T-cell (primary cell): Measurements from ENCODE around the gene NTM. TPM values are rescaled to one million over a fixed set of nuclear protein-coding genes. Genes with fewer than 3 reads are reported as not detected.

Source experiments
- ATAC-seq, 4 experiments: fragments of 200-7000 bp in 3 of 4; fragments of 150-1000 bp in 1 of 4; cut with Tn5 transposase; replicated peaks in 1 of 4; 1 replicate in 3 of 4; 2 replicates in 1 of 4; pipeline ENCODE4 v1.10.0; 2021; ENCODE audit warnings: moderate library complexity in 3 of 4, mild to moderate bottlenecking in 2 of 4, moderate number of reproducible peaks in 1 of 4
- CTCF ChIA-PET, 2 donors: fragments of 300-600 bp; sonication (Branson Sonifier 250); formaldehyde crosslinking; loops; one replicate each; lab custom pipeline; 2022; ENCODE audit warnings: antibody characterized with exemption in 2 of 2; lab: Charles Lee
- POLR2A ChIA-PET, 2 donors: fragments of 300-600 bp; sonication (Branson Sonifier 250); formaldehyde crosslinking; loops; one replicate each; lab custom pipeline; 2022; ENCODE audit warnings: antibody characterized with exemption in 2 of 2; lab: Charles Lee
- DNase-seq, 35 experiments: peaks; one replicate each; pipeline versions ENCODE4 v3.0.0 to v3.0.0-alpha.2; 2013 to 2023
- H3K27ac ChIP-seq: one replicate; pipeline ENCODE4 v1.5.1; 2013; ENCODE audit warnings: low read length
- H3K27me3 ChIP-seq, 2 experiments: replicated peaks in 1 of 2; 1 replicate in 1 of 2; 2 replicates in 1 of 2; pipeline versions ENCODE4 v1.6.1 to v1.7.0; 2013; ENCODE audit warnings: low read length in 1 of 2, mixed read lengths in 1 of 2; ENCODE audit not compliant: control insufficient read depth in 2 of 2, insufficient read depth in 2 of 2; ENCODE audit errors: extremely low read depth in 1 of 2
- H3K36me3 ChIP-seq, 2 donors: 1 replicate in 1 of 2; 2 replicates in 1 of 2; pipeline versions ENCODE4 v1.6.1 to v1.7.0; 2013; ENCODE audit warnings: low read length in 1 of 2; ENCODE audit not compliant: control insufficient read depth in 2 of 2, insufficient read depth in 1 of 2; ENCODE audit errors: extremely low read depth in 1 of 2
- H3K4me1 ChIP-seq, 2 experiments: 1 replicate in 1 of 2; 2 replicates in 1 of 2; pipeline versions ENCODE4 v1.6.1 to v1.7.0; 2013; ENCODE audit warnings: low read length in 2 of 2, mixed read lengths in 1 of 2; ENCODE audit not compliant: insufficient read depth in 2 of 2, control insufficient read depth in 1 of 2; ENCODE audit errors: extremely low read depth in 1 of 2
- H3K4me3 ChIP-seq, 2 donors: 1 replicate in 1 of 2; 2 replicates in 1 of 2; pipeline versions ENCODE4 v1.5.1 to v1.7.0; 2013; ENCODE audit warnings: mild to moderate bottlenecking in 2 of 2, low read length in 1 of 2, moderate library complexity in 1 of 2; ENCODE audit not compliant: control insufficient read depth in 1 of 2; ENCODE audit errors: extremely low read depth in 1 of 2
- H3K9me3 ChIP-seq: 2 replicates; pipeline ENCODE4 v1.7.0; 2013
- H3K27ac Mint-ChIP-seq, 2 donors: one replicate each; pipeline ENCODE4 v1.8.0; 2020 to 2021; ENCODE audit warnings: mild to moderate bottlenecking in 2 of 2, mixed read lengths in 2 of 2
- H3K27me3 Mint-ChIP-seq, 2 donors: one replicate each; pipeline ENCODE4 v1.8.0; 2021 to 2022; ENCODE audit warnings: mixed read lengths in 2 of 2
- H3K36me3 Mint-ChIP-seq: one replicate; pipeline ENCODE4 v1.8.0; 2021; ENCODE audit warnings: mixed read lengths
- H3K4me1 Mint-ChIP-seq, 3 donors: one replicate each; pipeline ENCODE4 v1.8.0; 2020 to 2022; ENCODE audit warnings: mixed read lengths in 3 of 3, mild to moderate bottlenecking in 1 of 3
- H3K4me3 Mint-ChIP-seq, 3 donors: one replicate each; pipeline ENCODE4 v1.8.0; 2020 to 2022; ENCODE audit warnings: mild to moderate bottlenecking in 3 of 3, mixed read lengths in 3 of 3, moderate library complexity in 3 of 3
- H3K9me3 Mint-ChIP-seq, 3 donors: one replicate each; pipeline ENCODE4 v1.8.0; 2020 to 2022; ENCODE audit warnings: mixed read lengths in 3 of 3
- WGBS: methylation state at CpG from one replicate; pipeline ENCODE4 v1.1.5; 2013; ENCODE audit warnings: missing lambda C conversion rate; ENCODE audit not compliant: insufficient coverage; 5-methylcytosine and 5-hydroxymethylcytosine counted together
- total RNA-seq, 35 experiments: library from RNA in 6 of 35; stranded (reverse) in 6 of 35; fragments of 120-200 nt in 1 of 35; gene quantifications; one replicate each; pipeline versions ENCODE4 v1.2.1 to v1.2.4 and lab custom pipeline; 2013 to 2026

The NTM gene
- total RNA-seq, 5 donors from 2014 or later (not counting 1 experiment from before 2014, with no cell fraction given) = not detected

DNA sequence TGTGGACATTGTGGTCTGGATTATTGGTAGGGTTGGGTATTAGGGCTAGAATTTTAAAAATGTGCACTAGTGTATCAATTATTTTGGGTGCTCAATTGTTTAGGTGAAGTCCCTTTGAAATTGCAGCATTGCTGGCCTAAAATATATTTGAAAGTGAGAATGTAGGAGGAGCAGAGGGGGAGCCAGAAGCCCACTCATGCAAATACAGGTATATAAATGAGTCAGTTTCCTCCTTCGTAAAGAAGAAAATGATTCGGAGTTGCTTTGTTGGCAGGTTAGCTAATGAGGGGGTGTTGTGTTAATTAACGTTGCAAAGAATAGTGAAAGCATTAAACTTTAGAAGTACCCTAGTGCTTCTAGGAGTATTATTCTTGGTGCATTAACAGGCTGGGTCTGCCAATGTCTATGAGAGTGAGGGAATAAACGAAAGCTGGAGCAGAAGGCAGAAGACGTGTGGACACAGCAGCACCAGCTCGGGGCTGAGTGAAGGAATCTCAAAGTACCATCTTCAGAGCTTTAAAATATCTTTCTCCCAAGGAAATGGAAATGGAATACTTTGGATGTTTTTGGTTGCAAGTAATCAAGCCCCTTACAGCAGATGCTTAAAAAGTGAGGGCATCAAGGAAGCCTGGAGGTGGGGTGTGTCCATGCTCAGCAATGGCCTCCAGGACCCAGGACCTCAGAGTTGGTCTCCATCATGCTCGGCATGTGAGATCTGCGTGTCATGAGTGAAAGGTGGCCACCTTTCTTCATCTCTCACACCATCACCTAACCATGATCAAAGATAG is 522.9 kb downstream of the NTM start:
- no peaks in the 10 kb centered on the region for H3K4me1 ChIP-seq
- H3K27me3 ChIP-seq = no peaks in the 10 kb centered on the region
- Mint-ChIP-seq H3K27ac (no peak overlapping the region), H3K36me3 (no peaks in the 10 kb centered on the region), H3K27me3 (peaks cover 0 to 1% of the 10 kb centered on the region in 2 donors), H3K4me1 (no peaks in the 10 kb centered on the region), H3K9me3 (peaks cover 0 to 1% (median 0%) of the 10 kb centered on the region in 3 donors), H3K4me3 (no peak overlapping the region)
- no peak overlapping the region for H3K4me3 ChIP-seq
- no peak for ATAC-seq
- H3K9me3 ChIP-seq = no peaks in the 10 kb centered on the region
- POLR2A ChIA-PET = no interaction called here
- no peaks in the 10 kb centered on the region for H3K36me3 ChIP-seq
- CTCF ChIA-PET = no interaction called here
- WGBS = 45% methylated on average over 3 of the region's 8 CpGs
- DNase-seq = no peak
- no peak overlapping the region for H3K27ac ChIP-seq

- peaks cover 0 to 3% (median 0%) of the 10 kb centered on the region in 3 donors for H3K9me3 Mint-ChIP-seq
- no peaks in the 10 kb centered on the region for H3K36me3 ChIP-seq
- H3K4me3 ChIP-seq = no peak overlapping the region
- no peaks in the 10 kb centered on the region for H3K4me1 Mint-ChIP-seq
- no peak overlapping the region for H3K27ac ChIP-seq
- CTCF ChIA-PET = no interaction called here
- DNase-seq (no peak), ATAC-seq (no peak)
- H3K27ac Mint-ChIP-seq = no peak overlapping the region
- peaks cover 0 to 3% of the 10 kb centered on the region in 2 donors for H3K27me3 Mint-ChIP-seq
- no peaks in the 10 kb centered on the region for H3K36me3 Mint-ChIP-seq
- POLR2A ChIA-PET = no interaction called here
- H3K27me3 ChIP-seq = no peaks in the 10 kb centered on the region
- no peaks in the 10 kb centered on the region for H3K4me1 ChIP-seq
- WGBS = no CpG with 5 or more reads among the region's 5 CpGs
- H3K9me3 ChIP-seq = no peaks in the 10 kb centered on the region
- H3K4me3 Mint-ChIP-seq = no peak overlapping the region
These were observed 523.6 kb downstream of the NTM start for GRCh38 chr11:131893988-131894387.

- H3K27ac Mint-ChIP-seq = no peak overlapping the region
- H3K4me1 Mint-ChIP-seq = no peaks in the 10 kb centered on the region
- Histone ChIP-seq H3K4me3 (no peak overlapping the region), H3K27ac (no peak overlapping the region), H3K9me3 (no peaks in the 10 kb centered on the region), H3K27me3 (no peaks in the 10 kb centered on the region), H3K4me1 (no peaks in the 10 kb centered on the region), H3K36me3 (no peaks in the 10 kb centered on the region)
- 66% methylated on average over 7 of the region's 10 CpGs for WGBS
- DNase-seq = no peak
- peaks cover 0 to 3% (median 0%) of the 10 kb centered on the region in 3 donors for H3K9me3 Mint-ChIP-seq
- CTCF ChIA-PET = no interaction called here
- POLR2A ChIA-PET = interaction anchor here in 1 of 2 donors (0.6 kb wide), 1 partner anchor 1321 kb away, joined by 3 read pairs; no protein-coding TSS in a partner anchor
- no peak for ATAC-seq
- no peaks in the 10 kb centered on the region for H3K36me3 Mint-ChIP-seq
- H3K27me3 Mint-ChIP-seq = peaks cover 0 to 3% of the 10 kb centered on the region in 2 donors
- H3K4me3 Mint-ChIP-seq = no peak overlapping the region
These were observed 524.5 kb downstream of the NTM start for GRCh38 chr11:131894615-131895544.

GRCh38 chr11:131895865-131896264 is 525.5 kb downstream of the NTM start:
- Histone ChIP-seq H3K4me1 (no peaks in the 10 kb centered on the region), H3K4me3 (no peak overlapping the region), H3K9me3 (no peaks in the 10 kb centered on the region), H3K27ac (no peak overlapping the region), H3K27me3 (no peaks in the 10 kb centered on the region), H3K36me3 (no peaks in the 10 kb centered on the region)
- Mint-ChIP-seq H3K27ac (no peak overlapping the region), H3K4me3 (no peak overlapping the region), H3K9me3 (peaks cover 0 to 3% (median 0%) of the 10 kb centered on the region in 3 donors), H3K4me1 (no peaks in the 10 kb centered on the region), H3K36me3 (no peaks in the 10 kb centered on the region), H3K27me3 (peaks cover 0 to 7% of the 10 kb centered on the region in 2 donors)
- WGBS = no CpG with 5 or more reads among the region's 2 CpGs
- CTCF ChIA-PET = no interaction called here
- POLR2A ChIA-PET = no interaction called here
- ATAC-seq (no peak), DNase-seq (no peak)

DNA sequence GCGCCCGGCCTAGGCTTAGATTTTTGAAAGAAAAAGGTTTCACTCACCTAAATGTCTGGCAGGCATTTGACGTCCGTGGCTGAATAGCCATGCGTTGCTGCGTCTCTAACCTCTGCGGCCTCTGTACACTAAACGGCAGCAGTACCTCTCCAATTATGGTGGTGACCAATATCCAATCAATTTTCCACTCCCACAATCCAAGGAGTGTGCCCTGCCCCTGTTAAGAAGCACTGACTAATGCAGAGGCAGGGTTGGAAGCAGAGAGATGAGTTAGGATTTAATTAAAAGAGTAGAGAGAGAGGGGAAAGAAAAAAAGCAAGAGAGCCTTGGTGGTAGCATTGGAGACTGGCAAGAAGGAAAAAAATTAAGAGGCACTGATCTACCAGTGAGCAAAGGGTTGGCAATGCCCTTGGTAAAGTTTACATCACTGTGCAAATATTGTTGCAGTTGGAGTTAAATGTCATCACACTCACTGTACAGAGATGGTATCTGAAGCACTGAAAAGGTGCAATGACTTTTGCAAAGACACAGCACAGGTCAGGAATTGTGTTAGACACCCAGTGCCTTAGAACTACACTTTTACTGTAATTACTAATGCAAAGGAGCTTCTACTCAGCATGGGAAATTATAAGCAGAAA is 526.7 kb downstream of the NTM start:
- Histone ChIP-seq H3K27ac (no peak overlapping the region), H3K27me3 (no peaks in the 10 kb centered on the region), H3K9me3 (no peaks in the 10 kb centered on the region), H3K4me3 (no peak overlapping the region), H3K4me1 (no peaks in the 10 kb centered on the region), H3K36me3 (no peaks in the 10 kb centered on the region)
- Mint-ChIP-seq H3K27ac (no peak overlapping the region), H3K36me3 (no peaks in the 10 kb centered on the region), H3K4me1 (no peaks in the 10 kb centered on the region), H3K27me3 (peaks cover 0 to 7% of the 10 kb centered on the region in 2 donors), H3K9me3 (peaks cover 0 to 3% (median 0%) of the 10 kb centered on the region in 3 donors), H3K4me3 (no peak overlapping the region)
- POLR2A ChIA-PET = no interaction called here
- CTCF ChIA-PET = no interaction called here
- no peak for DNase-seq
- WGBS = no CpG with 5 or more reads among the region's 8 CpGs
- no peak for ATAC-seq

DNA sequence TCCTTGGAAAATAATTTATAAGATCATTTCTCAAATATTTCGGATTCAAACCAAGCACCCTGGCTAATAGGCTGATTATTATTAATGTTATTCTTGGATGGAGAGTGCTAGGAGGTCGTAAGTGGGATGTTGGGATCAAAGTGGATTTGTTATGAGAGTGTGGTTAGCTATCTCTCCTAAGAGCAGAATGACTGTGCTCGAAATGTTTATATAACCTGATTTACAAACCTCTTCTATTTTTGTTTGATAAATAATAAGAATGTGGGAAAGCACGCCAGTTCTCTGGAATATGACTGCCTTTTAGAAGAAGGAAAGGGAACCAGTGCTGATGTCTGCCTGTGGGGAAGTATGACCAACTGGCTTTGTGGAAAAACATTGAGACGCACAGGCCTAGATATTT is 527.5 kb downstream of the NTM start:
- no CpG with 5 or more reads among the region's 5 CpGs for WGBS
- Histone ChIP-seq H3K36me3 (no peaks in the 10 kb centered on the region), H3K27ac (no peak overlapping the region), H3K4me1 (no peaks in the 10 kb centered on the region), H3K9me3 (no peaks in the 10 kb centered on the region), H3K4me3 (no peak overlapping the region), H3K27me3 (no peaks in the 10 kb centered on the region)
- no peaks in the 10 kb centered on the region for H3K36me3 Mint-ChIP-seq
- POLR2A ChIA-PET = no interaction called here
- ATAC-seq (no peak), DNase-seq (no peak)
- CTCF ChIA-PET = no interaction called here
- peaks cover 0 to 3% (median 0%) of the 10 kb centered on the region in 3 donors for H3K9me3 Mint-ChIP-seq
- H3K27me3 Mint-ChIP-seq = peaks cover 0 to 7% of the 10 kb centered on the region in 2 donors
- no peak overlapping the region for H3K27ac Mint-ChIP-seq
- no peak overlapping the region for H3K4me3 Mint-ChIP-seq
- H3K4me1 Mint-ChIP-seq = no peaks in the 10 kb centered on the region
